Middle frontal gyrus (tissue), 1 donor: ENCODE results near the gene PIK3AP1.
"Not testable (repeated sequence)": the region's sequence is repeated elsewhere in the genome, so short reads cannot be mapped to it uniquely, and the experiment has no call there.

ENCODE experiments used
- DNase-seq: peaks from one replicate; pipeline ENCODE4 v3.0.0-alpha.2; 2015; ENCODE audit warnings: low spot score; ENCODE audit errors: extremely low spot score

PIK3AP1 gene

DNA sequence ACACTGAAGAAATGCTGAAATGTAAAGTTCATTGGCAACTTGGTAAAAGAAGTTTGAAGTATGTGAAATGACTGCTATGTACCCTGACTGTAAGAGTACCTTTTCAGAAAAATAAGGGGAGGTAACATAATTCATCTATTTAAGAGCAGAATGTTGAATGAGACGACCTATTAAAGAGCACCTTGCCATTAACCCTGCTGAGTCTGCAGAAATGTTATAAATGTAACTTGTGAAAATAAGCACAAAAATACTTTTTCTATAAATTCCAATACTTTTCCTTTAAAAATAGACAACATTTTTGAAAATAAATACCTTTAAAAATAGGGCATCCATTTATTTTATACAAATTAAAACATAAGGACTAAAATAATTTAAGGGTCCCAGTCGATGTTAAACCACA, 141.2 kb downstream of the PIK3AP1 start:
- no peak for DNase-seq

DNA sequence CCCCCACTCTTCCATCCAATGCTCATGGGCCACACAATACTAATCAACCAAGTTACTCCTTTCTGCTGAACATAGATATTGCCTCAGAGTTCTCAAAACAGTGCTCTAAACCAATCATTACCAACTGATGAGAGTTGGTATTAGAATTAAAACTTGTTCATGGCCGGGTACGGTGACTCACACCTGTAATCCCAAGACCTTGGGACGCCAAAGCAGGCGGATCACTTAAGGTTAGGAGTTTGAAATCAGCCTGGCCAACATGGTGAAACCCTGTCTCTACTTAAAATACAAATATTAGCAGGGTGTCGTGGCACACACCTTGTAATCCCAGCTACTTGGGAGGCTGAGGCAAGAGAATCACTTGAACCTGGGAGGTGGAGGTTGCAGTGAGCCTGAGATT, 141.7 kb downstream of the PIK3AP1 start:
- no peak for DNase-seq

DNA sequence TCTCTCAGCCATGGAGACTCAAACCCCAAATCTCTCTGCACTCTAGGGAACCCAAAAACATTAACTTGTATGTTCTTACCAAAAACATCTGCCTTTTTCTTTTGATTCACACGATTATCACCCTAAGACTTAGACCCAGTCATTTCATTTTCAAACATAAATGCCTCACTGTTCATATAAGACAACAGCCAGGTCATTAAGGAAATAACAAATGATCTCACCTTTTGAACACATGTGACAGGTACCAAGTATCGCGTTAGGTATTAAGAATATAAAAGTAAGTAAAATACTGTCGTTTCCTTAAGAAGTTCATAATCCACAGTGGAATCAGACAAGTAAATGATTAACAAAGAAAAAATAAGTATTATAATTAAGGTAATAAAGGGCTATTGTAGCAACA, 142.3 kb downstream of the PIK3AP1 start:
- no peak for DNase-seq

DNA sequence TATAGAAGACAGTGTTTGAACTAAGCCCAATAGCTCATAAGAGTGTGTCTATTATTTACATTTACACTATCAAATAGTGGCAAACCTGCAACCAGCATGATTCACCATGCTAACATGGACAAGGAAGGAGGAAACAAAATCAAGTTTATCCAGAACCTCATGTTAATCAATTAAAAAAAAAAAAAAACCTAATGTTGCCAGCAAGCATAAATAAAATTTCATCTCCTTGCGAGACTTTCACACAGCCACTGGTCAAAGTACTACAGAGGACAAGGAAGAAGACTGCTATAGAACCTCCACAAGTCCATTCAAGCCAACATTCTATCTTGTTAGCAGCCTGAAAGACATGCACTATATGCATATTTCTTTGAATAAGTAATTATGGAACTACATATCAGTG, 143.2 kb downstream of the PIK3AP1 start:
- DNase-seq: no peak

DNA sequence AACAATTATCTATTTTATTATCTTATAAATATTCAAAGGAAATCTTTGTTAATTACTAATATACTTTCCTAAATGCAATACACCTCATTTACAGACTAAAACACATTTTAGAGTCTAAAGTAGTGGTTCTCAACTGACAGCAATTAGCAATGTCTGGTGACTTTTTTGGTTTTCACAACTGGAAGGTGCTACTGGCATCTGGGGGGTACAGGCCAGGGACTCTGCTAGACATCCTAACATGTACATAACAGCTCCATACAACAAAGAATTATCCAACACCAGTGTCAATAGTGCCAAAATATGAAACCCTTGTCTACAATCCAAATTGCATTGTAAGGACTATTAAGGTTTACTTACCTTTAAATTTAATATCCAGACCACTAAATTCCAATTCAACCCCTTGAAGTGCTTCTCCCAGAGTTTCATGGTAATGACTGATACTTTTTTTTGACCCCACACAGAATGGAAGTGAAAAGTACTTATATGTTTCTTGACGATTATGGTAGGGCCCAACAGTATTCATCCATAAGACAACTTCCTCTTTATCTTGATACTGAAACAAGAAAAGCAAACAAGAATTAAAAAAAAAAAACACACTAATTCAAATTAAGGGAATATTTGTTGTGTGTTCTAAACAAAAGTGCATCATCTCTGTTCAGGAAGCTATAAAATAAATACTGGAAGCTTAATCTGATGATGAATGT, 143.9 kb downstream of the PIK3AP1 start:
- no peak for DNase-seq

DNA sequence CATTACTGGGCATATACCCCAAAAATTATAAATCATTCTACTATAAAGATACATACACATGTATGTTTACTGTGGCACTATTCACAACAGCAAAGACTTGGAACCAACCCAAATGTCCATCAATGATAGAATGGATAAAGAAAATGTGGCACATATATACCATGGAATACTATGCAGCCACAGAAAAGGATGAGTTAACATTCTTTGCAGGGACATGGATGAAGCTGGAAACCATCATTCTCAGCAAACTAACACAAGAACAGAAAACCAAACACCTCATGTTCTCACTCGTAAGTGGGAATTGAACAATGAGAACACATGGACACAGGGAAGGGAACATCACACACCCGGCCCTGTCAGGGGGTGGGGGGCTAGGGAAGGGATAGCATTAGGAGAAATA, 145.8 kb downstream of the PIK3AP1 start:
- DNase-seq: not testable (repeated sequence)

DNA sequence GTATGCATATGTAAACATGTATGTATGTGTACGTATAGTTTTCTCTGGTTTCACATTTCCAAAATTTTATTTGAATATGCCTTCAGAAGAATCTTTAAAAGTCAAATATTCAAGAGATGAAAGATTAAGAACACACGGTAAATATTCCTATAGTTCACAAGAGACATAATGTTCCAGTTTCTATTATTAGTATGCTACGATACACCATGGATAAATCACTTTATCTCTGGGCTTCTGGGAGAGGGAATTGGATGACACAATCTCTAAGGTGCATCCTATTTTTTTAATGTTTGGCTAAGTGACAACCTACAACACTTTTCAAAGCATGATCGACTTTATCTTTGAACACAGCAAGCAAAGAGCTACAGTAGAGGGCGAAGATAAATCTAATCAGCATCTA, 147.3 kb downstream of the PIK3AP1 start:
- DNase-seq: no peak

DNA sequence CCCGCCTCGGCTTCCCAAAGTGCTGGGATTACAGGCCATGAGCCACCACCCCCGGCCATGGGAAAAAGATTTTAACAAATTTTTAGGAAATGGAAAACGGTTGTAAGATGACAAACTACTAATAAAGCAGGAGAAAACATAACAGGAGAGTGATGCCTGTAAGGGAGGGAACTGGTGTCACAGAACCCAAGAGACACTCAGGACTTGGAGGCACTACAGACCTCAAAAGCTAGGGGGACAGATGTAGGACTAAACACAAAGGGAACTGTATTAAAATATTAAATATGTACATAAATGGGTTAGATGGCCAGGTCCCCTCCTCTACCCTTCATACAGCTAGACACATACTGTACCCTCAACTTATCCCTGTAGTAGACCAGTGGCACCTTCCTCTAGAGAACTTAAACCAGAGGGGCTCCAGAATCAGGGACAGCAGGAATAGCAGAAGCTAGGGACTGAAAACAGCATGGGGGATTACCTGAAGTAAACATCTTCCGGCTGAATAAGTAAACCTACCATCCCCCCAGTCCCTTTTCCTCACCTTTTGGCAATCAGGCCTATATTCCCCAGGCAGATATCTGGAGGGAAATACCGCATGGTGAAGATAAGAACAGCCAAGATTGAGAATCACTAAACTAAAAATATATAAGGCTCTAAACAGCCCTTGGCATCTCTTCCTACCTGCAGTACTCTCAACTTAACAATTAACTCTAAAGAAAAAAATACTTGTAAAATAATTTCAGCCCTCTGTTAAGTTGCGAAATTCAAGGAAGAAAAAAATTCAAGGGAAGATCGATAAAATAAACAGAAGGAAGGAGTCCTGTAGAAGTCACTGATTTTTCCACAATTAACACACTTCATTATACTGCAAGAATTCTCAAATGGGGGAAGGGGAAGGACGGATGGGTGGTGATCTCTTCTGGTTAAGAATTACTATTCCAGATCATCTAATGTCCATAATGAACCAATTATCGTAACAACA, 149.0 kb downstream of the PIK3AP1 start:
- no peak for DNase-seq

DNA sequence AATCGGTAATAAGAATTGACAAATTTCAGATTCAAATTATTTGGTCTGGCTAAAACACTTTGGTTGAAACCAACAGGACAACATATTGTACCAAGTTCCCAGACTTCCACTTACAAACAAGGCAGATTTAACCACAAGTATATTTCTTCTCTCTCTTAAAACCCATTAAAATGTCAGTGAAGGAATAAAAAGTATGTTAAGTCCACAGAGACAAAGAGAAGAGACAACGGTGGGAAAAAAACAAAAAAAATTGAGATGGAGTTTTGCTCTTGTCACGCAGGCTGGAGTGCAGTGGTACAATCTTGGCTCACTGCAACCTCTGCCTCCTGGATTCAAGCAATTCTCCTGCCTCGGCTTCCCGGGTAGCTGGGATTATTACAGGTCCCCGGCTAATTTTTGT, 149.8 kb downstream of the PIK3AP1 start:
- no peak for DNase-seq

DNA sequence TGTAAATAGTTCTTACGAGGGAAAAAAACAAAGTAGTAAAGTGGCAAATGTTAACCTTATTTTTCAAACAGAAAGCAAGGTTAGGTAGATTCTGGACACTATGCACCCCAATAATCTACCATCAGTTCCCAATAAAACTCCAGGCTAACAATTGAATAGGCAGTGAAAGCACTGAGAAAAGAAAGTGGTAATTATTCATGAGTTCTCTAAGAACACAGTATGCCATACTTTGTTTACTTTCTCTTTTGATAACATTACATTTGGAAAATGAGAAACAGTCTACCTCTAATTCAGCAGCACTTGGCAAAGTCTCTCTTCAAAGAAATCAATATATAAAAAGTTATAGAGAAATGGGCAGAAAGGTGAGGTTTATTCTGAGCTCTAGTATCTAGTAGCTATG, 151.9 kb downstream of the PIK3AP1 start:
- DNase-seq: no peak

DNA sequence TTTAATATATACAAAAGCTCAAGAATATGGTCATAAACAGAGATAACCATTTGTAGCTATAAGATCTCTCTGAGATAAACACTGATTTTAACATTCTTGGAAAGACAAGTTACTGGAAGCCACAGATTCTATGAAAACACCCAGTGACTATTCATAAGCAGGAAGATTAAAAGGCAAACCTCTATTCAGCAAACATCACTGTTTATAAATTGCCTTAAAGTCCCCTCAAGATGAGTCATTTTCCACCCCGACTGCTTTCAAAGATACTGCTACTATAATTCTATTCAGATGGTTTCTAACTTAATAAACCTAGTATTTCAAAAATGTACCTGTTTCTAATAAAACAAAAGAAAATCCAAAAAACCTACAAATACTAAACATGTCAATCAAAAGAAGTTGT, 154.5 kb downstream of the PIK3AP1 start:
- DNase-seq: no peak

DNA sequence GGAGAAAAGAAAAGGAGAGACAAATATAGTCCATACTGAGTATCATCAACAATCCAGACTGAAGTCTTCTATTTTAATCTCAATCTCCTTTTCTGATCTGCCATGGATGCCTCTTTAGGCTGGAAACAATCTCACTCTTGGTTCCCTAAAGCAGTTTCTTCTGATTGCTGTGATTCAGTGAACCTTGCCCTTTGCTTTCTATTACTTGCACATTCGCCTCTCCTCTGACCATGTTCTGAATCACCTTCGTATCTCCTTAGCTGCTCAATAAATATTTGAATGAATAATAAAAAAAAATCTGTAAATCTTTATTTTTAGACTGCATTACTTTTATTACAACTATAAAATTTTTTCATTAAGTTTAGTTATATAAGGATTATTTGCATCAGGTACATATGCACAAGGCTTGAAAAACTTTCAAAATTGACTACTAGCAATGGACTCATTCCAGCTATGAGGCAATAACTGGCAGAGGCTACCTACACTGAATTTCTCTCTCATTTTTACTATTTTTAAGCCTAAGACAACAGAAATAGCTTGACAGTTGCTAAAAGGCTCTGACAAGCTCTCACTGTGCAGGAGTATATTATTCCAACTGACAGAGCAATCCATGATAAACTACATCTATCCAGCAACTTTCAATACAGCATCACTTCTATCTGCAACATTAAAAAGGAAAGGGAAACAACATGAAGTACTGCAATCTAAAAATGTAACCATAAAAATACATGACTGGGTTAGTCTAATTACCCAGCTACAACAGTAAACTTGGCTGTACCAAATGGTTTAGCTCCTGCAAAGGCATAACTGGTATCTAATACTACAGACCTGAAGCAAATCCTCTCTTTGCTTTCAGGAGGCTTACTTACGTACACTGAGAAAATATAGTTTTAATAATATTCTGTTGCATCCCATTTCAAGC, 159.1 kb downstream of the PIK3AP1 start:
- no peak for DNase-seq

DNA sequence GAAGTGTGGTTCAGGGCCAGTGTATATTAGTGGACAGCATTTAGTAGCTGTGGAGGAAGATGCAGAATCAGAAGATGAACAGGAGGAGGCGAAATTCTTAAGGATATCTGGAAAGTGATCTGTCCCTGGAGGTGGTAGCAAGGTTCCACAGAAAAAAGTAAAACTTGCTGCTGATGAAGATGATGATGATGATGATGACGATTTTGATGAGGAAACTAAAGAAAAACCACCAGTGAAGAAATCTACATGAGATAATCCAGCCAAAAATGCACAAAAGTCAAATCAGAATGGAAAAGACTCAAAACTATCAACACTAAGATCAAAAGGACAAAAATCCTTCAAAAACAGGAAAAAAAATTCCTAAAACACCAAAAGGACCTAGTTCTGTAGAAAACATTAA, 159.8 kb downstream of the PIK3AP1 start:
- DNase-seq: no peak

DNA sequence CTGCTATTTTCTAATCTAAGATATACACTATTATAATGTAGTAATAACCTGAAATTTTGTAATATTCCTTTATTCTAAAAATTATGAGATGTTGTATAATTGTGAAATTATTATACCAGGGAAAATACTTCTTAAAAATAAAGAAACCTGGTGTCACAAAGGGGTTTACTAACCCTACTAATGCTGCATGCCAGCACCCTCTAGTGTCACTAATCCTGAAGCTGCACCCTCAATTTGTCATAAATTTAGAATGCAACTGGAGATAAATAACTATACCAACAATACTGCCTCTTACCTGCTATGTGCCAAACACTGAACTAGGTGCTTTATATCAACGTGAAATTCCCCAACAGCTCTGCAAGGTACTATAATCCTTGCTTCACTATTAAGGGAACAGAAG, 164.3 kb downstream of the PIK3AP1 start:
- no peak for DNase-seq

DNA sequence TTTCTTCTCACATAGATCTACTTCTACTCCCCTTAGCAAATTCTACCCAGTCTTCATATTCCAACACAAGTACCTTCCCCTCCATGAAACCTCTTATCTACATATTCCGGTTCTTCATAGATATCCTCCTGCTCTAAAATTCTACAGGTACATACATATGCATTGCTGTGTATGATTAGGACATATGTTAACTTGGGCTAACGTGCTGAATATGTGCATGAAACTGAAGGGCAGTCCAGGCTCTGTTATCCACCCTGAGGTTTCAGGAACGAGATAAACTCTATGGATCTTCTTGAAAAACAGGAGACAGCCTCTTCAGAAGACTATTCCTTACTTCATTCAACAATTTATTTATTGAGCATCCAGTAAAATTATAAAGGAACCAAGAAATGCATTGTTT, 165.0 kb downstream of the PIK3AP1 start:
- DNase-seq: no peak

DNA sequence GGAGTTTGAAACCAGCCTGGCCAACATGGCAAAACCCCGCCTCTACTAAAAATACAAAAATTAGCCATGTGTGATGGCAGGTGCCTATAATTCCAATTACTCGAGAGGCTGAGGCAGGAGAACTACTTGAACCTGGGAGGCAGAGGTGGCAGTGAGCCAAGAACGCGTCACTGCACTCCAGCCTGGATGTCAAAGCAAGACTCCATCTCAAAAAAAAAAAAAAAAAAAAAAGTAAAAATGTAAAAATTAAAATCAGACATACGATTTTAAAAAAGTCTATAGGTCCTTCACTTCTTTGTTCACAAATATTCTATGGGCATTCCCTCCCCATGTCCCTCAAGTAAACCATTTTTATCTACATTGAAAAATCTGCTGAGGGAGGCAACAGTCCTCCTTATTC, 171.7 kb downstream of the PIK3AP1 start:
- DNase-seq: no peak

DNA sequence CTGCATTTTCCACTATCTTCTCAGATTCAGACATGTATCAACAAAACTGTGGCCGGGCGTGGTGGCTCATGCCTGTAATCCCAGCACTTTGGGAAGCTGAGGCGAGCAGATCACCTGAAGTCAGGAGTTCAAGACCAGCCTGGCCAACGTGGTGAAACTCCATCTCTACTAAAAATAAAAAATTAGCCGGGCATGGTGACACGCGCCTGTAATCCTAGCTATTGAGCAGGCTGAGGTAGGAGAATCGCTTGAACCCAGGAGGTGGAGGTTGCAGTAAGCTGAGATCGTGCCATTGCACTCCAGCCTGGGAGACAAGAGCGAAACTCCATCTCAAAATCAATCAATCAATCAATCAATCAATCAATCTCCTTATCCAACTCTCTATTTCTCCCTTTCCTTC, 174.8 kb downstream of the PIK3AP1 start:
- not testable (repeated sequence) for DNase-seq
